DMS 273 (cell line): ENCODE results near the gene SAMM50.
A peak's percentile ranks its signal among the peaks of the same experiment; 100 is the strongest.

Source experiments
- DNase-seq: peaks from one replicate; lab custom pipeline; 2025; ENCODE audit not compliant: unreplicated experiment; lab: John Stamatoyannopoulos, UW

SAMM50 gene

DNA sequence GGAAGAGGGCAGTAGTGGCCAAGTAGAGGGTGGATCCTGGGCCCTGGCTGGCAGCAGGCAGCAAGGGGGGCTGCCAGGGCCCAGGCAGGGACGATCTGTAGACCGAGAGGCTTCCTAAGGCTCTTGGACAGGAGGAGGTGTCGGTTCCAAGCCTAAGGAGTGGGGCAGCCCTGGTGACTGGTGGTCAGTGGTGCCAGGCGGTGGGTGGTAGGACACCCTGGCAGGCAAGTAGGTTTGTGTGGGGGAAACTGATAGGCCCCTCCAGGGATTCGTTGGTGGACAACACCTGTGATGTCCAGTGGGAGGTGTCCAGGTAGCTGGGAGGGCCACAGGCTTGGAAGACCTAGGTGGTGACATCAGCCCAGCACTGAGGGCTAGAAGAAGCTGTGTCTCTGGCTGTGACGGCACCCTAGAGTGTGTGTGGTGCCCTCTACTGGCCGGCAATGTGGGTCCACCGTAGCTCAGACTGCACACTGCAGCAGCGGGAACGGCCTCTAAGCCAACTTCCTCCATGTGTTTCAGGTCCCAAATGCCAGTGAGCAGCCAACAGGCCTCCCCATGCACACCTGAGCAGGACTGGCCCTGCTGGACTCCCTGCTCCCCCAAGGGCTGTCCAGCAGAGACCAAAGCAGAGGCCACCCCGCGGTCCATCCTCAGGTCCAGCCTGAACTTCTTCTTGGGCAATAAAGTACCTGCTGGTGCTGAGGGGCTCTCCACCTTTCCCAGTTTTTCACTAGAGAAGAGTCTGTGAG is 9.4 kb upstream of the SAMM50 start:
- peak; percentile 76 for DNase-seq

DNA sequence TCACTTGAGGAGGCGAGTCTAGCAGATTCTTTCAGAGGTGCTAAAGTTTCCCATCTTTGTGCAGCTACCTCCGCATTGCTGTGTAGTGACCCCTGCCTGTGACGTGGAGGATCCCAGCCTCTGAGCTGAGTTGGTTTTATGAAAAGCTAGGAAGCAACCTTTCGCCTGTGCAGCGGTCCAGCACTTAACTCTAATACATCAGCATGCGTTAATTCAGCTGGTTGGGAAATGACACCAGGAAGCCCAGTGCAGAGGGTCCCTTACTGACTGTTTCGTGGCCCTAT is 8.9 kb upstream of the SAMM50 start:
- DNase-seq: peak; percentile 18

DNA sequence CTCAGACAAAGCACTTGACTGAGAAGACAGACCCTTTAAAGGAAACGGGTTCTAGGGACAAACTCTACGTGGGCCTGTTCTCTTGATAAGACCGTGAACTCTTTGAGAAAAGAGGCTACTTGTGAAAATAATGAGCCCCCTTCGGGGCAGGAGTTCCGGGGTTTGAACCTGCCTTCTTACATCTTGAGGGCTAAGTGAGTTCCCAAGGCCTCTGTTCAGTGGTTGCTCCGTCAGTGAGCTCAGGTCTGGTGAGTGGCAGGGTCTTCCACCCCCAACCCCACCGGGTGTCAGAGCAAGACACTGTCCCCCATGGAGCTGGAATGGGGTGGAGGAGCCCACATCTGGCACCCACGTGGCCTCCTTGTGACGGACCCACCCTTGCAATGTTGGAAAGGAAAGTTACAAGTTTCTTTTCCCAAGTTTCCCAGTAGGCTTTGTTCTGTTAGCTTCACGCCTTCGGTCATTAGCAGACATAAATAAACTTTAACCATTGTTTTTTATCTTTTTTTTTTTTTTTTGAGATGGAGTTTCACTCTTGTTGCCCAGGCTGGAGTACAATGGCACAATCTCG is 6.3 kb upstream of the SAMM50 start:
- no peak for DNase-seq

DNA sequence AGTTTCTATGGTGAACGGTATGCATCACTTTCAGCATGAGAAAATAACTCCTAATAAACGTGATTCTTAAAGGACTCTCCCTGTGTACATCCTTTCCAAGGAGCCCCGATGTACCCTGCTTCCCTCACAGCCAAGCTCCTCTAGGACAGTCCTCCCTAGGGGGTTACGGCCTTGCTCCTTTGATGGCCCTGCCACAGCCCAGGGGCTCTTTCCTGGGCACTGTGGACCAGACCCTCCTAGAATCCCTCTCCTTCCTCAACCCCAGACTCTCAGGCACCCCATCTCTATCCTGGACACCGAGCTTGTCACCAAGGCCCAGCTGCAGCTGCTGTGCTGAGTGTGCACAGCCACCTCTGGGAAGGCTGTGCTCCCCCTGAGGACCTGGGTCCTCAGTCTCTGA is 3.9 kb upstream of the SAMM50 start:
- DNase-seq: no peak

DNA sequence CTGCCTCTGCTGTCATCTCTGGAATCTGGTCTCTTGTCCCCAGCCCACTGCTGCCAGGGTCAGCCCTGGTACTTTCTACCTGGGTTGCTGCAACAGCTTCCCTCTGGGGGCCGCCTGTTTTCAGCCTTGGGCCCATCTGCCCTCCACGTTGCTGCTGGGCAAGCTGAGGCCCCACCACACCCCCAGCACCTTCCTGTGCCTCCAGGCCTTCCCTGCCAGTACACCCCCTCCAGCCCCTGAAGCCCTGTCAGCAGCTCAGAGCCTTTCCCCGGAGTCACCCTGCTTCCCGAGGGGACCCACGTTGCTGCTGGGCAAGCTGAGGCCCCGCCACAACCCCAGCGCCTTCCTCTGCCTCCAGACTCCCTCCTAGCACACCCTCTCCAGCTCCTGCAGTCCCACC is 3.3 kb upstream of the SAMM50 start:
- DNase-seq: no peak

DNA sequence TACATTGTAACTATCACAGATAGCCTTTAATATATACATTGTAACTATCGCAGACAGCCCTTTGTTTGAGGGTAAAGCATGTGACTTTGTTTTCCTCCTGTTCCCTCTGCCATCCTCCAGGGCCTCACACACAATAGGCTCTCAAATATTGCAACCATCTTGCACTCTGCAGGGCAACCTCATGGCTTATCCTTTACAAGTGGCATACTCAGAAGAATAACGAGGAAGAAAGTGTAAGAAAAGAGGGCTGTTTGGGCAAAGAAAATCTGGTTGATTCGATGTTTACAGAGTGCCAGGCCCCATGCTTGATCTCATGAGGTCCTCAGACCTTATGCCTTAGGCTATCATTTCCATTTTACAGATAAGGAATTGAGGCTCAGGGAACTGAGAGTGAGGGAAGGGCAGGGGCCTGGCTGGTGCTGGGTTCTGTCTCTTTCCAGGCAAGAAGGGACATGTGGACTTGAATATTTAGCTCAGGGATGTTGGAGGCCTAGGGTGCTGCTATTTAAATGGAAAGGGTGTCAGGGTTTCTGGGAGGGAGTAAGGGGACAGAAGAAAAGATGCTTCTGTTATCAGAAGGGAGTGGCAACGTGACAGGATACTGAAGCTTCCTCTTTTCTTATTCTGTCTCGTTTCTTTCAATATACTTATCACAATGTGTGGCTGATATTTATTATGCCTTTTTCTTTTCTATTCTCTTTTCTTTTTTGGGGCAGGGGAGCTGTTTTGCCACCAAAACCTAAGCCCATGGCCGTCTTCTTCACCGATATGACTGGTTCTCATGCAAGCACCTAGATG is 1.1 kb upstream of the SAMM50 start:
- peak; percentile 20 for DNase-seq

DNA sequence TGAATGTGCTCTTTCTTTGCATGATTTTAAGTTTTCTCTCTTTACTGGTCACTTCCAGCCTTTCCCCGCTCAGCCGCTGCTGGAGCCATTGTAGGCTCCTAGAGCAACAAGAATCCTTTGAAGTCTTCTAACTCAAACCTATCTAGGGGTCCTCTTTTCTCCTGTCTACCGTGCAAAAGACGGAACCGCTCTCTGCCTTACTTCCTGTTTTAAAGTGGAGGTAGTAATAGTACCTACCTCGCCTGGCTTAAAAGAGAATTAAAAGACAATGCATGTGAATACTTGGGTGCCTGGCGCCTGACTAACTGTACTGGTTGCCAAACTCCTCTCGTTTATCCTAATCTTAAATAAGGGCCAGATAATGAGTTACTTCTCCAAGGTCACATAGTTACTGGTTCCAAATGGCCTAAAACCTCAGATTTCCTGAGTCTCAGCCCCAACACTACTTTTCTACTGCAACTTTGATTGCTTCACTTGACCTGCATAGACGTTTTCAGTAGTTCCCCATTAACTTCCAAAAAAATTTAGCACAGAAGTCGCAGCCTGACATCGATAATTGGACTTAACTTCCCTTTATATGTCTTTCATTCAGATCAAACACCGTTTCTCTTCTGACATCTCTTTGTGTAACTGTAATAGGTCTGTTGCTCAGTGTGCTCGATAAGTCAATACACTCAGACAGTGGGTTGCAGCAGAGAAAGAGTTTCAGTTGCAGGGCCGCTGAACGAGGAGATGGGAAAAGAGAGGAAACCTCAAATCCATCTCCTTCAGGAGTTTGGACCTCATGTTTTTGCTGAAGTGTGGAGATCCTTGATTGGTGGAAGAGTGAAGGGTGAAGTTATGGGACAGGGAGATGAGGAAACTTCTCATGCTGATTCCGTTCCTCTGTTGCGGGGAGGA is 891 bp downstream of the SAMM50 start:
- peak; percentile 28 for DNase-seq

DNA sequence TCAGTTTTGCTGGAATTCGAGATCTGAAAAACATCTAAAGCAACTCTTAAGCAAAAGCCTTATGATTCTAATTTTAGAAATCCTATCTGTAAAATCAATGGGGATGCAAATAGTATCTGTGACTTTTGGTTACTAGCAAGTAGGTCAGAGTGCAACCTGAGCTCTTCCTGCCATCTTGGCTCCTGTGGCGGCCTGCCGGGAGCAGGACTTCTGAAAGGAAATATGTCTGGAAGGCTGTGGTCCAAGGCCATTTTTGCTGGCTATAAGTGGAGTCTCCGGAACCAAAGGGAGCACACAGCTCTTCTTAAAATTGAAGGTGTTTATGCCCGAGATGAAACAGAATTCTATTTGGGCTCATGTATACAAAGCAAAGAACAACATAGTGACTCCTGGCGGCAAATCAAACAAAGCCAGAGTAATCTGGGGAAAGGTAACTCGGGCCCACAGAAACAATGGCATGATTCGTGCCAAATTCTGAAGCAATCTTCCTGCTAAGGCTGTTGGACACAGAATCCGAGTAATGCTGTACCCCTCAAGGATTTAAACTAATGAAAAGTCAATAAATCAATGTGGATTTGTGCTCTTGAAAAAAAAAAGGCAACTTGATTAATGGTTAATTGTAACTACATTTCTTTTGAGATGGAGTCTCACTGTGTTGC is 1.7 kb downstream of the SAMM50 start:
- DNase-seq: no peak

DNA sequence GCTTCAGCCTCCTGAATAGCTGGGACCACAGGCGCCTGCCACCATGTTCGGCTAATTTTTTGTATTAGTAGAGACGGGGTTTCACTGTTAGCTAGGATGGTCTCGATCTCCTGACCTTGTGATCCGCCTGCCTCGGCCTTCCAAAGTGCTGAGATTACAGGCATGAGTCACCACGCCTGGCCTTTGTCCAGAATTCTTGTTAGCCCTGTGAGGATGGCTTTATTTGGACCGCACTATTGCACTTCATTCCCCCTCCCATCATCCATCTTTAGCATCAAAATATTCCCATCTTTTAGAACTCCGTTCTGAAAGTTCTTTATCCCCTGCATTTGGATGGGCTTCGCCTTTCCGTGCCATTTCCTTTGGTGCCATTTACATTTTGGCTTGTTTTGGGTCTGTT is 2.6 kb downstream of the SAMM50 start:
- peak; percentile 4 for DNase-seq

DNA sequence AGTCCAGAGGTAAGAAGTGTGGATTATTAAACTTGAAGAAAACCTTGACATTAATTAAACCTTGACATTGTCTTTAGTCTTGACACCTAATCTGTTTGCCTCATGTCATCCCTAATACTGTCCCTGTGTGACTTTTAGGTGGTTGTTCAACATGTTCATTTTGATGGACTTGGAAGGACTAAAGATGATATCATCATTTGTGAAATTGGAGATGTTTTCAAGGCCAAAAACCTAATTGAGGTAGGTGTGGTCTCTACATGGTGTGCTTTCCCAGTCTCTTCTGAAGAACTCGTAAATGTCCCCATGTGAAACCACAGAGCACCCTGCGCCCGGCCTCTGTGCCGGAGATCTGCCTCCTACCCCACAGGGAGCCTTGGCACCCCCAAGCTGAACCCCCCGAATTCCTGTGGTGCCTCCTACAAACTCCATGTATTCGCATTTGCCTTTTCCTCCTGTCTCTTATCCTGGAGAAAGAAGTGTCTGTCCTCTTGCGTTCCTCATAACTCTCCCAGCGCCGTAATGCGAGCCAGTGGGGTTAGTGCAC is 9.1 kb downstream of the SAMM50 start:
- DNase-seq: no peak

DNA sequence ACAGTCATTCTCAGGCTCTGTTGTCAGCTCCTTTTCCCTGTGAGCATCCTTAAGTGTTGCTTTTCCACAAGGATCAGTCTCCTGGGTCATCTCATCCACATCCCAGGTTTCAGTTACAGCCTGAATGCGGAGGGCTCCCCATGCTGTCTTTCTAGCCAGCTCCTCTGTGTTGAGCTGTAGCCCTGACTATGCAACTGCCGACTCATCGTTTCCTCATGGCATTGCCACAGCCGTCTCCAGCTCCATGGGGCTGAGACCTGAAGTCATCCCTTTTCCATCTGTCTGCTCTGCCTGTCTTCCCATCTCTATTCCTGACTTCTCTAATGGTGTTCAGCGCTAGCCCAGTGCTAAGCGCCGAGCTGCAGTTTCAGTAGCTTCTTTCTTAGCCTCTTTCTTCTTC is 11.8 kb downstream of the SAMM50 start:
- no peak for DNase-seq

DNA sequence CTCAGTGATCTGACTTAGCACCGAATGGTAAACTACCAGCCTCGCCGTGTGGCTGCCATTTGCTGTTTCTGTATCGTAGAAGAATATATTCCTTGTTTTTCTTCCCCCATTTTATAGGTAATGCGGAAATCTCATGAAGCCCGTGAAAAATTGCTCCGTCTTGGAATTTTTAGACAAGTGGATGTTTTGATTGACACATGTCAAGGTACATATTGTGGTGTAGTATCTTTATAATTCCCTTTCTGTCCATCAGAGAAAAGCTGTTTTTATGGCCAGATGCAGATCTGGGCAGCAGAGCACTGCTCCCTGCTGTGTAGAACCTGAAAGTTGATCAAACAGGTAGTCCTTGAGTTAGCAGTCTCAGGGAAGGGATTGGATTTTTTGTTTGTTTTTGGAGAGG is 13.4 kb downstream of the SAMM50 start:
- DNase-seq: no peak

DNA sequence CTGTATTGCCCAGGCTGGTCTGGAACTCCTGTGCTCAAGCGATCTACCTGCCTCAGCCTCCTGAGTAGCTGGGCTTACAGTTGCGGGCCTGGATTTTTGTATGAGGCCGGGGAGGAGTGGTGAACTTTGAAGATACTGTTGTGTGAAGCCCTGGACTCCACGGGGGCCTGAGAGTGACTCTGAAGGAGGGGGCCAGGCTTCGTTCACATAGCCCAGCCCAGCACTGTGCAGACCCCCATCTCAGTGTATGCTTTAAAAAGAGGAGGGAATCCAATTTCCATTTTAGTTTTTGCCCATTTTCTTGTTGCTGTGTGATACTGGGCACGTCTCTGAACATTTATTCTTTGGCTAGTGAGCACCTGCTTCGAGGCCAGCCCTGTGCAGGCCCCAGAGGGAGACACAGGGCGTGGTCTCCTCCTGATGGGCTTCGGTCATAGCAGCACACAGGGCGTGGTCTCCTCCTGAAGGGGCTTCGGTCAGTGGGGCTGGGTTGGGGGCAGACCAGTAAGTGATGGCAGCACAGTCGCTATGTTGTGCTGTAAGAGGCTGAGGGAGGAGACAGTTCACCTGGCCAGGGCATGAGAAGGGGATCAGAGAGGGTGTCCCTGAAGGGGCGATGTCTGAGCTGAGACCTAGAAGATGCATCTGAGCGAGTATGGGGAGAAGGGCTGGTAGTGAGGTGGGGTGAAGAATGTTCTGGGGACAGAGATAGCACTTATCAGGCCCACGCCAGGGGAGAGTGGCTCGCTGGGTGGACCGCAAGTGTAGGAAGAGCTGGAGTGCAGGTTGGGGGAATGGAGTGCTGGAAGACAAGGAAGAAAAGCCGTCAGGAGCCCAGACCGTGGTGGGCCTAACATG is 14.0 kb downstream of the SAMM50 start:
- no peak for DNase-seq

DNA sequence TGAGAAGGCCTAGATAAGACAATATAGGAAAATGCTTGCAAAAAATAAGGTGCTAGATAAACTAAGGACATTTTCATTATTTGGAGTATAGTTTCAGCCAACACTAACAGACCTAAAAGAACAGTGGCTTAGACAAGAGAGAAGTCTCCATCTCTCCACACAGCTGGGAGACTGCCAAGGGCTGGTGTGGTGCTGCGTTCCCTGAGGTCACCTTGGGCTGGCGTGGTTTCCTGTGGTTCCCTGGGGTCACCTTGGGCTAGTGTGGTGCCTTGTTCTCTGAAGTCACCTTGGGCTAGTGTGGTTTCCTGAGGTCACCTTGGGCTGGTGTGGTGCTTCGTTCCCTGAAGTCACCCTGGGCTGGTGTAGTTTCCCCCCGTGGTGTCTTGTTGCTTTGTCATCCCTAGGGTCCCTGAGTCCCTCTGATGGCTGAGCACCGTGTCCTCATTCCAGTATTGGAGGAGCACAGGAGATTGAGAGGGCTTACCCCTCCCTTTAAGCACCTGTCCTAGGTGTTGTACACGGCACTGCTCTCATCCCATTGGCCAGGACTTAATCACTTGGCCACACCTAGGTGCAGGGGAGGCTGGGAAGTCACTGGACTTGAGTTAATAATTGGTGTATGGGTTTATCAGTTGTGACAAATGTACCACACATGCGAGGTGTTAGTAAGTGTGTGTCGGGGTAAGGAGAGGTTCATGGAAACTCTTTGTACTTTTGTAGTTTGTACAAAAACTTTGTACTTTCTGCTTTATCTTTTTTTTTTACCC is 14.9 kb downstream of the SAMM50 start:
- DNase-seq: no peak

DNA sequence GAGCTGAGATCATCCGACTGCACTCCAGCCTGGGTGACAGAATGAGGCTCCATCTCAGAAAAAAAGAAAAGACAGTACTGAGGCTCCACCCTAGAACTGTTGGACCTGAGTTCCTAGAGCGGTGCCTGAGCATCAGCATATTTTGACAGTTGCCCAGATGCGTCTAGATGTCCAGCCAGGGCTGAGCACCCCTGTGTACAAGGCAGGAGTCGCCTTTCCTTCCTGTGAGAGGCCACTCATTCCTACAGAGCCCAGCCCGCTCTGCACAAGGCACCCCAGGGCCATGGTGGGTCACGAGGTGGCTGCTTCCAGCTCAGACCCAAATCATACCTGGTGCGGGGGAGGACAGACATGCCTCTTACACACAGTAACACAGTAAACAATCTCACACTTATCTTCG is 15.9 kb downstream of the SAMM50 start:
- no peak for DNase-seq

DNA sequence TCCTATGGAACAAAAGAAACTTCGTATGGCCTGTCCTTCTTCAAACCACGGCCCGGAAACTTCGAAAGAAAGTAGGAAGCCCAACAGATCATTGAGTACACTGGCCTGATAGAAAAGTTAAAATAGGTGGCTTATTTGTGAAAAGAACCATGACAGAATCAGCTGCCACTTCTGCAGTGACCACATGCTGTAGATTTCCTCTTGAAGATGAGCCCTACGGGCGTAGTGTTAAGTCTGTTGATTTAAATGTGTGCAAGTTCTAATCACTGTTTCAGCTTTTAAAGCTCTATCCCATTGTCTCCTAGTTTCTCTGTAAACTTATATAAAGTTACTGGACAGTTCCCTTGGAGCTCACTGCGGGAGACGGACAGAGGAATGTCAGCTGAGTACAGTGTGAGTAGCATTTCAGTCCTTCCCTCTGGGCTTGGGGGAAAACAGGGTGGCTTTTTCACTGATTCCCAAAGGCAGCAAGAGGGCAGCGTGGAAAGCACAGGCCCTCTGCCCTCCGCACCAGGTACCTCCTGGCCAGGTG is 17.8 kb downstream of the SAMM50 start:
- no peak for DNase-seq

DNA sequence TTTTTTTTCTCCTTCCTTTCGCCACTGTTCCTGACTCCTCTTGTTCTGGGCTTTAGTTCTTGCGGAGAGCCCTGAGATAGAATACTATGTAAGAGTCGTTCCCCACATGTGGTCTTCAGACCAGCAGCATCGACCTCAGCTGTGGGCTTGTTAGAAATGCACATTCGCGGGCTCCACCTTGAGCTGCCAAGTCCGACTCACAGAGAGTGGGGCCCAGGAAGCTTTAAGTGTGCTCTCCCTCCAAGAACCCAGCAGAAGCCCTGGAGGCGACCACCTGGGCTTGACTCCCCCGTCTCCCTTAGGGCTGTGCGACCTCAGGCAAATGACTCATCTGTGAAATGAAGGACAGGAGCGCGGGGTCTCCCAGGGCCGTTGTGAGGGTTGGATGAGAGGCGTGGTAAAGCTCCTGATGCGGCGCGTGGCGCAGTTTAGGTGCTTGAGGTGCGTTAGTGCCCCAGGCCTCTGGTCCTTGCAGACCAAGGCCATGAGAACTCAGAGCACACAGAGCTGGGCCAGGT is 18.8 kb downstream of the SAMM50 start:
- no peak for DNase-seq

DNA sequence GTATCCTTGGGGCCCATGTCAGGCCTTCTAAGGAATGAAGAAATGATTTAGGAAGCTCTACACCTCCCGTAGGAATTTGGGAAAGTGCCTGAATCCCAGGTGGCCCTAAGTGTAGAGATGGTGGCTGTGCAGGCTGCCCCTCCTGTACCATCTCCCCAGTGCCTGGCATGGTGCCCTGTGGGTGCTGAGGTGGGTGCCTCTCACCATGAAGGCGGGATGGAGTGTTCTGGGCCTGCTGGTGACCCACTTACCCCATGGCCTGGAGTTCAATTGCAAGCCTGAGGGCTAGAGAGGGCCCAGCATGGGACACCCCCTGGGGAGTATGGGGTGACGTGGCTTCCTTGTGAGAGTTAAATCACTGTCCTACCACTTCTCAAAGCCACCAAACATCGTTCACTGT is 19.8 kb downstream of the SAMM50 start:
- DNase-seq: no peak
